ENCODE measurements around the gene METTL6. TPM values are rescaled to one million over a fixed set of nuclear protein-coding genes. Genes with fewer than 3 reads are reported as not detected.
"Not testable (repeated sequence)": the region's sequence is repeated elsewhere in the genome, so short reads cannot be mapped to it uniquely, and the experiment has no call there.

METTL6 gene
- total RNA-seq, 1 donor from 2014 or later = 4.7 TPM

DNA sequence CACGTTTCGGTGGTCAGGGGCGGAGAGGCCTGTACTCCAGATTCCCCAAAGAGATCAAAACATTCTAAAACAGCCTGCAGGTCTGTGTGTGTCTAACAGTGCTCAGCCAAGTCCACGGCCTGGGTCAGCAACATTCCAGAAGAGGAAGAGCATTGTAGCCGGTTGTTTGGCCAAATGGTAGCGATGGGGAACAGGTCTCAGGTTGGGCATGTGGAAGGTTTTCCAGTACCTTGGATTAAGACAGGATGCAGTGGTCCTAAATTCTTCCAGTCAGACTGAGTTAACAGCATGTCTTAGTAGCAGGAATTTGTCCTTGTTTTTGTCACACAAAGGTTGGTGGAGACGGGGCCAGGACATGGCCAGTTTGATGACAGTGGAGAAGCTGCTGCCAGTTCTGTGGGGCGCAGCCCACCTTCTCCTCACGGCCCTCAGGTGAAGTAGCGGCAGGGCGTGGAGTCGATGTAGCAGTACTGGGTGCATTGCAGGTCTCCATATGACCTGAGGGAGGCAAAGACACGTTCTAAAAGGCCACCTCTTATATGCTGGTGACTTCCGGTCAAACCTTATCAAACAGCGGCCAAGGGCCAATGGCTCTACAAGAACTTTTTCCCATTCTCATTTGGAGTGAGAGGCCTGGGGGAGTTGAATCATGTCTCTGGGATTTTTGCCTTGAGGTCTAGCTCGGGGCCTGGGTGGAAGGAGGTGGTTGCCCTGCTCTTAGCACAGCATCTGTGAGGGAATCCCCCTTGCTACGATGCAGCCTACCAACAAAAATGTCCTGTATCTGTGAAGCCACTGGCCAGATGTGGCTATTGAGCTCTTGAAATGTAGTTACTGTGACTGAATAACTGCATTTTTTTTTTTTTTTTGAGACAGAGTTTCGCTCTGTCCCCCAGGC lies 24.1 kb upstream of the METTL6 start:
- ATAC-seq (no peak), DNase-seq (ENCODE audit: low spot score) (no peak)

GRCh38 chr3:15450438-15451215 lies 23.3 kb upstream of the METTL6 start:
- no peak for ATAC-seq
- DNase-seq (ENCODE audit: low spot score) = no peak

GRCh38 chr3:15449489-15450224 lies 22.3 kb upstream of the METTL6 start:
- DNase-seq (ENCODE audit: low spot score) (no peak), ATAC-seq (no peak)

GRCh38 chr3:15443826-15444524 lies 16.6 kb upstream of the METTL6 start:
- DNase-seq (ENCODE audit: low spot score) = no peak
- peak; percentile 64 for ATAC-seq

DNA sequence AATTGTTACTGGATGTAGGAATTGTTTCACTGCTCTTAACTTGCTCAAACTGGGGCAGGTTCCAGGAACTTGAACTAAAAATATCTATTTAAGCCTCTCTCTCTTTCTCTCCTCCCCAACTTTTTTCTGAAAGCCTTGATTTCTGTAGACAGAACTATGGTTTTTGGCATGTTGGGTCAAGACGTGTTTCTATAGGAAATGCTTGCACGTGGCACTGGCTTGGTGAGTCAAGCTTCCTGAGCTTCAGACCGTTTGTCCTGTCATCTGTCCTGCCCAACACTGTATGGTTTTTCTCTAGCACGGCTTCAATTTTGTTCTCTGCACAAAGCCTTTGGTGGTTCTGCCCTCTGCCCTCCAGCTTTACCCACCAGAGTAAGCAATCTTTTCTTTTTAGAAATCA lies 13.5 kb upstream of the METTL6 start:
- no peak for ATAC-seq
- no peak for DNase-seq (ENCODE audit: low spot score)

DNA sequence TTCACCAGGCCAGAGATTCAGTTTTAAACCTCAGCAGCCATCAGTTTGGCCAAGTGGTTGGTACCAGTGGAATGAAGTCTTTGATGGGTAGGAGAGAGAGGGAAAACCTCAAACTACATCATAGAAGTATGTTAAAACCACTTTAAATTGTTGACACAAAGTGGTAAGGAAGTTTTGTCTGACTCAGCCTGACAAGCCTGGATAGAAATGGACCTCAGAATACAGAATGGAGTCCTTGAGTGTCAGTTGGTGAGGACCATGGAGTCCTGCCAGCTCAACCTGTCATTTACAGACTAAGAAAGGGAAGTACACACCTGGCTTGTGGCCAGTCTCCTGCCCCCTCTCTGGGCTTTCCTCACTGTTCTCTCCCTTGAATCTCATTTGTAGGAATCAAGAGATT lies 12.1 kb upstream of the METTL6 start:
- ATAC-seq (no peak), DNase-seq (ENCODE audit: low spot score) (no peak)

GRCh38 chr3:15438983-15439382 lies 11.6 kb upstream of the METTL6 start:
- DNase-seq (ENCODE audit: low spot score) (no peak), ATAC-seq (no peak)

GRCh38 chr3:15436246-15436645 lies 8.9 kb upstream of the METTL6 start:
- no peak for DNase-seq (ENCODE audit: low spot score)
- ATAC-seq = no peak

DNA sequence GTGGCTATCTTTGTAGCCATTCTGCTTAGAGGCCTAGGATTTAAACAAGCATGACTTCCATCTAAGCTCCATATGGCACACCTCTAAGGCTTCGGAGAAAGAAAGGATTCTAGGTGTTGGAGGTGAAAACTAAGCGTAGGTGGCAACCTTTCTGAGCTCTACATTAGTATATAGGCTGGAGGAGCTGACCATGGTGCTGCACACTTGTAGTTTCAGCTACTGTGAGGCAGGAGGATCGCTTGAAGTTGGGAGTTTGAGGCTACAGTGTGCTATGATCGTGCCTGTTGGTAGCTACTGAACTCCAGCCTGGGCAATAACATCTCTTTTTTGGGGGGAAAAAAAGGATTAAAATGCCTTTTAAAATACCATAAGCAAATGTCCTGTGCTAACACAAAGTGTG lies 7.4 kb upstream of the METTL6 start:
- DNase-seq (ENCODE audit: low spot score) = no peak

DNA sequence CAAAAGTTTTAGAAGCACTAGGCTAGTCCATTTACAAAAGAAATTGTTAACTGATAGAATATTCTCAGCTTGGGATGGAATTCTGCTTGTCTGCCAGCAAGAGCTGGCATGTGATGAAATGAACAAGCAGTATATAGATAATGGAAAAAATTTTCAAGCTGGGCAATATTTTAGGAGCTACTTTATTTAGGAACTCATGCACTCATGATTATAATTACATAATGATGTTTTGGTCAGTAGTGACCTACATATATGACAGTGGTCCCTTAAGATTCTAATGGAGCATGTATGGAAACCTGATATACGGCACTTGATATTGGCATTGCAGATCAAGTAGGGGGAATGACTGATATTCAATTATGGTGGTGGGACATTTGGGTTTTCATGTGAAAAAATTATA lies 6.2 kb upstream of the METTL6 start:
- ATAC-seq (no peak), DNase-seq (ENCODE audit: low spot score) (no peak)

More for the DNA sequence above, 7.4 kb upstream of the METTL6 start:
- no peak for ATAC-seq

DNA sequence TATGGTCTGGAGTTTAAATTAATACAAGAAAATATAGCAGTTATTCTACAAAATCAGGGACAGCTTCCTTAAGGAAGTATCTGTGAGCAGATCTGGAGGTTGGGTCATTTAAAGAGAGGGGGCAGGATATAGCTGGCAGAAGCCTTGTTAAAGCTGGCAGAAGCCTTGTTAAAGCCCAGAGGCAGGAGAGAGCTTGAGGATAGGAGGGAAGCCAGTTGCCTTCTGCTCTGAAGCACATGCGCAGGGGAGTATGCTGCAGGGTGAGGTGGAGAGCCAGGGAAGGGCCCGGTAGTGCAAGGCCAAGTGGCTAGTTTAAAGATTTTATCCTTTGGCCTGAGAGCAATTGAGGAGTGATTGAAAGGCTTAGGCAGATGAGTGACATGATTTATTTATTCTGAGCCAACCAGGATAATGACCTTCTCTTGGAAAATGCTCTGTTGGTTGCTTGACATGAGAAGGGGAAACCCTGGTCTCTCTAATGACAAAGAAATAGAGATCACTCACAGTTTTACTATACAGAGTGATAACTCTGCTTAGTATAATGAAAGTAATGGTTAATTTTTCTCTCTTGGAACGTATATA lies 4.0 kb upstream of the METTL6 start:
- ATAC-seq (no peak), DNase-seq (ENCODE audit: low spot score) (no peak)

DNA sequence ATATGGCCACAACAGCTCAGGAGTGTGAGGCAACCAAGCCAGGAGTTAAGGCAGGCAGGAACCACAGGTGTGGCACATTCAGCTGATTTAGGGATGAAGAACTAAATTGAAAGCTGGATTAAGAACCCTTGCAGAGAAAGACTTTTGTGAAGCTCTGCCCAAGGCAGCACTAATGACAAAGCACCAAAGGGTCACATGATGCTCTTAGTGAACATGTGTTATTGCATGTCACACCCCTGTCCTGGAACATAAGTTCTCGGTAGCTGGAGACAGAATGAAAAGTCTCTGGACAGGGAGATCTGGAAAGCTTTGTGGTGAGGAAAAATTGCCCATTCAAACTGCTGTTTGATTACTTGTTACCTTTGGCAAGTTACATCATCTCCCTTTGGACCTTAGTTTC lies 3.3 kb upstream of the METTL6 start:
- peak; percentile 11 for ATAC-seq
- no peak for DNase-seq (ENCODE audit: low spot score)

DNA sequence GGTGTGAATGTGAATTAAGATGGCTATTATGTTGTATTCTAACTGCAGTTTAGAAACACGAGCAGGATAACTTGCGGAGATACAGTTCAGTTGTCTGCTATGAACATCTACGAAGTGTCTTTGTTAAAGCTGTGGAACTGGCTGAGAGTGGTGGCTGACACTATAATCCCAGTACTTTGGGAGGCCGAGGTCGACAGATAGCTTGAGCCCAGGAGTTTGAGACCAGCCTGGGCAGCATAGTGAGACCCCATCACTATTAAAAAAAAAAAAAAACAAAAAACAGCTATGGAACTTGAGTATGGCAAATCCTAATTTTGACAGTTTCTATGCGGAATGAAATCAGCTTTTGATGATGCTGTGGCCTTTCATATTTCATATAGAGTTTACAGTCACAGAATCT lies 1.7 kb upstream of the METTL6 start:
- ATAC-seq (no peak), DNase-seq (ENCODE audit: low spot score) (no peak)

- DNase-seq (ENCODE audit: low spot score) (no peak), ATAC-seq (peak; percentile 7)
These were observed 1.2 kb upstream of the METTL6 start for GRCh38 chr3:15428539-15428938.

DNA sequence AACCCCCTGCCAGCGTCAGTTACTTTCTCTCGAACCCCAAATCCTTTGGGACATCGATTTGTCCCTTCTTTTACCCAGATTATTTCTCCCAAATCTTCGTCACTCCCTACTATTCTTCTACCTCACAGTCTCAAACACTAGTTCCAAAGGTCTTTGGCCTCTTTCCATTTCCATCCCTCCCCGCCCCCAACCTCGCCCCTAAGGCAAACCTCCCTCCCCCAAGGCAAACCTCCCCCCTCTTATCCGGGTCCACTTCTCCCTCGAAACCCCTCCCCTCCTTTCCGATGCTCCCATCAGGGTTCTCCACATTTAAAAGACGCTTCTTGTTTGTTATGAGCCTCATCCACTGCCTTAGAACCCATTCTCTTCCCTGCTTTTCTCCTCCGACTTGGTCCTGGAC lies 637 bp upstream of the METTL6 start:
- peak; percentile 77 for ATAC-seq
- DNase-seq (ENCODE audit: low spot score) = peak; percentile 52

- ATAC-seq (no peak), DNase-seq (ENCODE audit: low spot score) (no peak)
These were observed 695 bp downstream of the METTL6 start for GRCh38 chr3:15426579-15427118.

- ATAC-seq (no peak), DNase-seq (ENCODE audit: low spot score) (no peak)
These were observed 6.5 kb downstream of the METTL6 start for GRCh38 chr3:15420871-15421270.

DNA sequence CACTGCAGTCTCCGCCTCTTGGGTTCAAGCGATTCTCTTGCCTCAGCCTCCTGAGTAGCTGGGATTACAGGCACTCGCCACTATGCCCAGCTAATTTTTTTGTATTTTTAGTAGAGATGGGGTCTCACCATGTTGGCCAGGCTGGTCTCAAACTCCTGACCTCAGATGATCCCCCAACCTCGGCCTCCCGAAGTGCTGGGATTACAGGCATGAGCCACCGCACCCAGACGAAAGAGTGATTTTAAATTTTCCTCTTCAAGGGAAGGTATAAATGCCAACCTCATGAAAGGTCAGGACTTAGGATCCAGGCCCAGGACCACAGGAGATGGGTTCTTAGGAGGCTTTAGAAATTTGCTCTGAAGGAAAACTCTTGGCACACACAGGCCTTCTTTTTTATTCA lies 16.4 kb downstream of the METTL6 start:
- not testable (repeated sequence) for ATAC-seq; DNase-seq (ENCODE audit: low spot score)

DNA sequence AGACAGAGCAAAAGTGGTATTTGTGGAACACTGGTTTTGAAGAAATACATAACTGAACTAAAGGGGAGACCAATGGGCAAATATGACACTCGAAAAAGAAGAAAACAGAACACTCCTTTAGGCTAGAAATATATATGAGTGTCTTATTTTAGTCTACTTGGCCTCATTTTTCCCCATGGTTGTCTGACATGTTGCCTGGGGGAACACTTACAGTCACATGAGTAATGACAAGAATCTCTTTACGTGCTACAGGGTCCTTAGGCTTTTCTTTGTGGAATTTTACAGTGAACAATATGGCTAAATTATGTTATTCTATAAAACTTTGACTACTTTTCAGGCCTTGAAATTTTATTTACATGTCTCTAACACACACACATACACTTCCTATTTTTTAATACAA lies 17.6 kb downstream of the METTL6 start:
- DNase-seq (ENCODE audit: low spot score) (no peak), ATAC-seq (no peak)

GRCh38 chr3:15409239-15409638 lies 18.1 kb downstream of the METTL6 start:
- ATAC-seq (peak; percentile 77), DNase-seq (ENCODE audit: low spot score) (no peak)
